A673 (cell line): ENCODE data around the gene INPP5E.

Source experiments
- CTCF ChIP-seq: fragments of 300-800, 200-600 bp; sonication (generic); conservative IDR thresholded peaks from 2 replicates; pipeline ENCODE4 v1.5.1; 2017; ENCODE audit warnings: low read depth, mild to moderate bottlenecking, antibody characterized with exemption, low read length, moderate library complexity, mixed read lengths
- EZH2 ChIP-seq: fragments of 200-600 bp; sonication (generic); IDR thresholded peaks from 2 replicates; pipeline ENCODE4 v1.6.1; 2017; ENCODE audit warnings: borderline replicate concordance, low read depth, mild to moderate bottlenecking, mixed read lengths, antibody characterized with exemption, low read length; ENCODE audit not compliant: poor library complexity, severe bottlenecking

GRCh38 chr9:136379891-136380290 lies 59.8 kb downstream of the INPP5E start:
- no peak for TF ChIP-seq CTCF
- no peak for TF ChIP-seq EZH2
